BJ (cell line): ENCODE measurements around the gene PDCD10. TPM values are rescaled to one million over a fixed set of nuclear protein-coding genes. Genes with fewer than 3 reads are reported as not detected.

Source experiments
- CTCF ChIA-PET: fragments of 350-600 bp; formaldehyde crosslinking; extraction: SDS; loops from one replicate; lab custom pipeline; 2021; ENCODE audit warnings: antibody characterized with exemption, inconsistent platforms; lab: Yijun Ruan, JAX
- POLR2A ChIA-PET: fragments of 300-600 bp; sonication (Branson Sonifier 250); formaldehyde crosslinking; extraction: SDS; loops from one replicate; lab custom pipeline; 2021; ENCODE audit warnings: antibody characterized with exemption; lab: Charles Lee
- DNase-seq: peaks from one replicate; pipeline ENCODE4 v3.0.0-alpha.2; 2011; ENCODE audit warnings: low read depth
- H3K27me3 ChIP-seq: 2 replicates; pipeline ENCODE4 v1.6.0; 2011; ENCODE audit warnings: low read length; ENCODE audit not compliant: control insufficient read depth, insufficient read depth
- H3K36me3 ChIP-seq: 2 replicates; pipeline ENCODE4 v1.5.1; 2011; ENCODE audit warnings: low read length; ENCODE audit not compliant: control insufficient read depth, insufficient read depth
- H3K4me3 ChIP-seq: 2 replicates; pipeline ENCODE4 v1.5.1; 2011; ENCODE audit warnings: low read depth, mild to moderate bottlenecking, control low read depth, low read length
- polyA plus RNA-seq: library from polyadenylated mRNA; depleted of rRNA; stranded (reverse); fragments of >200 nt; gene quantifications from 2 replicates; pipeline ENCODE4 v1.2.3, GENCODE V29; 2011
- TF ChIP-seq, protein P1 (sequence below): IDR thresholded peaks from 2 replicates; pipeline ENCODE4 v1.5.1; 2011; ENCODE audit warnings: low read depth, mild to moderate bottlenecking, control low read depth, inconsistent platforms, low read length, moderate library complexity; ENCODE audit not compliant: insufficient read depth

PDCD10 gene
- polyA plus RNA-seq, 1 experiment: 24.4 TPM

- TF ChIP-seq, protein P1, sequence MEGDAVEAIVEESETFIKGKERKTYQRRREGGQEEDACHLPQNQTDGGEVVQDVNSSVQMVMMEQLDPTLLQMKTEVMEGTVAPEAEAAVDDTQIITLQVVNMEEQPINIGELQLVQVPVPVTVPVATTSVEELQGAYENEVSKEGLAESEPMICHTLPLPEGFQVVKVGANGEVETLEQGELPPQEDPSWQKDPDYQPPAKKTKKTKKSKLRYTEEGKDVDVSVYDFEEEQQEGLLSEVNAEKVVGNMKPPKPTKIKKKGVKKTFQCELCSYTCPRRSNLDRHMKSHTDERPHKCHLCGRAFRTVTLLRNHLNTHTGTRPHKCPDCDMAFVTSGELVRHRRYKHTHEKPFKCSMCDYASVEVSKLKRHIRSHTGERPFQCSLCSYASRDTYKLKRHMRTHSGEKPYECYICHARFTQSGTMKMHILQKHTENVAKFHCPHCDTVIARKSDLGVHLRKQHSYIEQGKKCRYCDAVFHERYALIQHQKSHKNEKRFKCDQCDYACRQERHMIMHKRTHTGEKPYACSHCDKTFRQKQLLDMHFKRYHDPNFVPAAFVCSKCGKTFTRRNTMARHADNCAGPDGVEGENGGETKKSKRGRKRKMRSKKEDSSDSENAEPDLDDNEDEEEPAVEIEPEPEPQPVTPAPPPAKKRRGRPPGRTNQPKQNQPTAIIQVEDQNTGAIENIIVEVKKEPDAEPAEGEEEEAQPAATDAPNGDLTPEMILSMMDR: no peak
- POLR2A ChIA-PET: no interaction called here
- DNase-seq: no peak
- H3K36me3 ChIP-seq: peaks cover 6% of the 10 kb centered on the region
- no peaks in the 10 kb centered on the region for H3K27me3 ChIP-seq
- H3K4me3 ChIP-seq: no peak overlapping the region
- CTCF ChIA-PET: interaction anchor here (1.2 kb wide), 1 partner anchor 27 kb away, joined by 5 read pairs; no protein-coding TSS in a partner anchor
These were observed 17.8 kb downstream of the PDCD10 start for GRCh38 chr3:167716920-167717319.

GRCh38 chr3:167714871-167715270 is 19.8 kb downstream of the PDCD10 start:
- DNase-seq: no peak
- Histone ChIP-seq H3K4me3 (no peak overlapping the region), H3K36me3 (peaks cover 8% of the 10 kb centered on the region), H3K27me3 (no peaks in the 10 kb centered on the region)
- CTCF ChIA-PET: no interaction called here
- POLR2A ChIA-PET: no interaction called here
- TF ChIP-seq, protein P1: no peak

DNA sequence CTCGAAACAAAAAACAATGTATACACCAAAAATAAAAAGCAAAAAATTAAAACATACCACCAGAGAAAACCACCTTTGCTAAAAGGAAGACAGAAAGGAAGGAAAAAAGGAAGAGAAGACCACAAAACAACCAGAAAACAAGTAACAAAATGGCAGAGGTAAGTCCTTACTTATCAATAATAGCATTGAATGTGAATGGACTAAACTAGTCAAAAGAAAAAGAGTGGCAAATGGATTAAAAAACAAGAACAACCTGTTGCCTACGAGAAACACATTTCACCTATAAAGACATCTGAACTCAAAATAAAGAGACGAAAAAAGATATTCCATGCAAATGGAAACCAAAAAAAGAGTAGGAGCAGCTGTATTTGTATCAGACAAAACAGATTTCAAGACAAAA is 22.2 kb downstream of the PDCD10 start:
- TF ChIP-seq, protein P1: no peak
- POLR2A ChIA-PET: no interaction called here
- CTCF ChIA-PET: interaction anchor here (1.0 kb wide), 1 partner anchor 29 kb away, joined by 3 read pairs; no protein-coding TSS in a partner anchor

DNA sequence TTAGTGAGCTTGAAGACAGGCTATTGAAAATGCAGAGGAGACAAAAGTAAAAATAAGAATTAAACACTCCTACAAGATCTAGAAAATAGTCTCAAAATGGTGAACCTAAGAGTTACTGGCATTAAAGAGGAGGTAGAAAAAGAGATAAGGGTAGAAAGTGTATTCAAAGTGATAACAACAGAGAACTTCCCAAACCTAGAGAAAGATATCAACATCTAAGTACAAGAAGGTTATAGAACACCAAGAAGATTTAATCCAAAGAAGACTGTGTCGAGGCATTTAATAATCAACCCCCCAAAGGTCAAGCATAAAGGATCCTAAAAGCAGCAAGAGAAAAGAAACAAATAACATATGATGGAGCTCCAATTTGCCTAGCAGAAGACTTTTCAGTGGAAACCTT is 23.3 kb downstream of the PDCD10 start:
- Histone ChIP-seq H3K36me3 (peaks cover 10% of the 10 kb centered on the region), H3K27me3 (no peaks in the 10 kb centered on the region), H3K4me3 (no peak overlapping the region)
- no peak for DNase-seq
- POLR2A ChIA-PET: no interaction called here
- CTCF ChIA-PET: interaction anchor here (1.0 kb wide), 1 partner anchor 28 kb away, joined by 3 read pairs; no protein-coding TSS in a partner anchor
- TF ChIP-seq, protein P1: no peak

More for the DNA sequence above, 22.2 kb downstream of the PDCD10 start:
- Histone ChIP-seq H3K4me3 (no peak overlapping the region), H3K27me3 (no peaks in the 10 kb centered on the region), H3K36me3 (peaks cover 10% of the 10 kb centered on the region)
- DNase-seq: no peak

DNA sequence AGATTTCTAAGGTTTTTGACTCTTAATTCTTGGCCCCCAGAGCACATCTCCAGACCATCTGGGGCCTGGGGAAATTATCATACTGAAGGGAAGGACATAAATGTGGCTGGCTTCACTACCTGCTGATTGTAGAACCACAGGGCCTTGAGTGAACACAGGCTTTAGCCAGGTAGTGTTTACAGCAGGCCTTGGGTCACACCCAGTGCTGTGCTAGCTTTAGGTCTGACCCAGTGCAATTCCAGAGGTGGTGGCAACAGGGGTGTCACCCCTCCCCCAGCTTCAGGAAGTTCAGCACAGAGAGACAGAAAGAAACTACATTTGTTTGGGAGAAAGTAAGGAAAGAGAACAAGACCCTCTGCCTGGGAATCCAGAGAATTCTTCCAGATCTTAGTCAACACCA is 24.1 kb downstream of the PDCD10 start:
- ChIA-PET POLR2A (no interaction called here), CTCF (no interaction called here)
- no peaks in the 10 kb centered on the region for H3K27me3 ChIP-seq
- no peak for DNase-seq
- no peak overlapping the region for H3K4me3 ChIP-seq
- TF ChIP-seq, protein P1: no peak
- H3K36me3 ChIP-seq: peaks cover 10% of the 10 kb centered on the region
